ENCODE data around the gene TJP3. TPM values are rescaled to one million over a fixed set of nuclear protein-coding genes. Genes with fewer than 3 reads are reported as not detected.

Gene TJP3
- total RNA-seq, 4 donors from 2014 or later = 27.3 to 60.9 (median 35.6) TPM

DNA sequence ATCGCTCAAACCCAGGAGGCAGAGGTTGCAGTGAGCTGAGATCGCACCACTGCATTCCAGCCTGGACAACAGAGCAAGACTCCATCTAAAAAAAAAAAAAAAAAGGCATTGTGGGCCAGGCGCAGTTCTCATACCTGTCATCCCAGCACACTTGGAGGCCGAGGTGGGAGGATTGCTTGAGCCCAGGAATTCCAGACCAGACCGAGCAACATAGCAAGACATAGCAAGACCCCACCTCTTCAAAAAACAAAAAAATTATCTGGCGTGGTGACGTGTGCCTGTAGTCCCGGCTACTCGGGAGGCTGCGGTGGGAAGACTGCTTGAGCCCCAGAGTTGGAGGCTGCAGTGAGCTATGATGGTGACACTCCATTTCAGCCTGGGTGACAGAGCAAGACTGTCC, 25.9 kb upstream of the TJP3 start:
- intact Hi-C loops (cut with DNase I; ENCODE audit: low total_unique reads) = no loop called here
- 97 to 98% methylated on average over 10 of the region's 10 CpGs for WGBS, 2 donors
- no peak overlapping the region for H3K4me3 ChIP-seq (ENCODE audit: low read depth, poor library complexity, severe bottlenecking)
- DNase-seq (ENCODE audit: low spot score in 2 of 2) = no peak
- TF ChIP-seq POLR2A (IDR thresholded peaks at IDR 0.05) (no peak), CTCF (IDR thresholded peaks at IDR 0.05) (no peak)

GRCh38 chr19:3682741-3683404, 25.3 kb upstream of the TJP3 start:
- no peak overlapping the region for H3K4me3 ChIP-seq (ENCODE audit: low read depth, poor library complexity, severe bottlenecking)
- WGBS, 2 donors = 82 to 86% methylated on average over 14 to 17 of the region's 17 CpGs

GRCh38 chr19:3683405-3684053, 24.7 kb upstream of the TJP3 start:
- no peak for DNase-seq (ENCODE audit: low spot score in 2 of 2)
- no peak for TF ChIP-seq POLR2A (IDR thresholded peaks at IDR 0.05)
- TF ChIP-seq CTCF (IDR thresholded peaks at IDR 0.05) = no peak

More at GRCh38 chr19:3682741-3683404, 25.3 kb upstream of the TJP3 start:
- no peak for DNase-seq (ENCODE audit: low spot score in 2 of 2)
- TF ChIP-seq POLR2A (IDR thresholded peaks at IDR 0.05) = no peak
- no peak for TF ChIP-seq CTCF (IDR thresholded peaks at IDR 0.05)
- intact Hi-C loops (cut with DNase I; ENCODE audit: low total_unique reads) = no loop called here

GRCh38 chr19:3684054-3684816, 23.9 kb upstream of the TJP3 start:
- TF ChIP-seq POLR2A (IDR thresholded peaks at IDR 0.05) (no peak), CTCF (IDR thresholded peaks at IDR 0.05) (no peak)
- intact Hi-C loops (cut with DNase I; ENCODE audit: low total_unique reads) = no loop called here
- DNase-seq (ENCODE audit: low spot score in 2 of 2) = no peak
- no peak overlapping the region for H3K4me3 ChIP-seq (ENCODE audit: low read depth, poor library complexity, severe bottlenecking)
- WGBS, 2 donors = 88 to 91% methylated on average over 21 to 23 of the region's 23 CpGs

More at GRCh38 chr19:3683405-3684053, 24.7 kb upstream of the TJP3 start:
- intact Hi-C loops (cut with DNase I; ENCODE audit: low total_unique reads) = no loop called here
- H3K4me3 ChIP-seq (ENCODE audit: low read depth, poor library complexity, severe bottlenecking) = no peak overlapping the region
- 55 to 70% methylated on average over 17 to 25 of the region's 26 CpGs for WGBS, 2 donors

DNA sequence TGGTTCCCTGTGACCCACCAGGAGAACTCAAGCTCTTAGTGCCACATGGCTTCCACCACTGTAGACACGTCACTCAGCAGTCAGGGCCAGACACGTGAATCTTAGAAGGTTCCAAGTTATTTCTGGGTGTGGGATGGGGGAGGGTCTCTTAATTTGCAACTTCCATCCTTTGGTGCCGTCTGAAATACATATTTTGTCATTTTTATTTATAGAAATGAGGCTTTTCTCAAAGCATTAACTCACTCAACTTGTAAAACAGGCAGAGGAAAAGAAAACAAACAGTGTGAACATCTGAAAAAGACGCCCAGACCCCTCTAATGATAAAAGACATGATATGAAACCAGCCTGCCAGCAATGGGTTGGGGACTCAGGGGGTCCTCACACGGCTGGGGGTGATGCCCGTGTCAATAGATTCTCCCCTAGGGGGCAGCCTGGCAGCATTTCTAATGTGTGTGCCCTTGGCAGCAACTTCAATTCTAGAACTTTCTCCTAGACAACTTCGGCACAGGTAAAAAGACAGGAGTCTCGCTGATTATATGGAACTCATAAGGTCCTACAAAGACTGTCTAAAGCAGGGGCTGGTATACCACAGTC, 23.3 kb upstream of the TJP3 start:
- DNase-seq (ENCODE audit: low spot score in 2 of 2) = no peak
- intact Hi-C loops (cut with DNase I; ENCODE audit: low total_unique reads) = no loop called here
- H3K4me3 ChIP-seq (ENCODE audit: low read depth, poor library complexity, severe bottlenecking) = no peak overlapping the region
- WGBS, 2 donors = 82 to 85% methylated on average over 8 of the region's 8 CpGs
- TF ChIP-seq POLR2A (IDR thresholded peaks at IDR 0.05) (no peak), CTCF (IDR thresholded peaks at IDR 0.05) (no peak)
